Measurements from ENCODE around the gene DTD2.

DTD2 gene

GRCh38 chr14:31403707-31404106 is 53.6 kb downstream of the DTD2 start:
- no peak for DNase-seq

GRCh38 chr14:31402764-31403439 is 54.4 kb downstream of the DTD2 start:
- no peak for DNase-seq

GRCh38 chr14:31401369-31401932 is 55.9 kb downstream of the DTD2 start:
- DNase-seq: no peak

- no peak for DNase-seq
Measured at GRCh38 chr14:31400031-31400638, 57.2 kb downstream of the DTD2 start.

Measured in stimulated activated naive CD4-positive, alpha-beta T cell treated with Interleukin-2 at 50 U/mL for 16 hours (primary cell).